HG02798 (cell line): ENCODE measurements around the gene SPDYE2B.
"Not testable (repeated sequence)": the region's sequence is repeated elsewhere in the genome, so short reads cannot be mapped to it uniquely, and the experiment has no call there.

Source experiments
- ATAC-seq: cut with Tn5 transposase; IDR thresholded peaks from one replicate; pipeline ENCODE4 v1.9.1; 2021; ENCODE audit warnings: mild to moderate bottlenecking; ENCODE audit not compliant: unreplicated experiment, poor library complexity

The SPDYE2B gene

GRCh38 chr7:102697642-102698512, 47.8 kb downstream of the SPDYE2B start:
- not testable (repeated sequence) for ATAC-seq

- ATAC-seq: not testable (repeated sequence)
Observed at GRCh38 chr7:102698962-102699750, 49.0 kb downstream of the SPDYE2B start.
